GM08714 (cell line): ENCODE data around the gene E2F1.
"Not testable (repeated sequence)": the region's sequence is repeated elsewhere in the genome, so short reads cannot be mapped to it uniquely, and the experiment has no call there.

ENCODE experiments used
- H3K4me3 ChIP-seq: fragments of 200-500 bp; sonication (Bioruptor generic); 2 replicates; pipeline ENCODE4 v1.5.1; 2014; ENCODE audit warnings: mild to moderate bottlenecking, low read length, inconsistent platforms
- ZNF274 ChIP-seq: IDR thresholded peaks from 2 replicates; pipeline ENCODE4 v1.6.1; 2012; ENCODE audit warnings: mild to moderate bottlenecking, low read depth, low read length

The E2F1 gene

GRCh38 chr20:33656010-33656782 lies 30.0 kb downstream of the E2F1 start:
- H3K4me3 ChIP-seq, result no peak overlapping the region
- TF ChIP-seq ZNF274, result no peak

- no peak for TF ChIP-seq ZNF274
- no peak overlapping the region for H3K4me3 ChIP-seq
Measured at GRCh38 chr20:33655164-33655563, 31.0 kb downstream of the E2F1 start.

DNA sequence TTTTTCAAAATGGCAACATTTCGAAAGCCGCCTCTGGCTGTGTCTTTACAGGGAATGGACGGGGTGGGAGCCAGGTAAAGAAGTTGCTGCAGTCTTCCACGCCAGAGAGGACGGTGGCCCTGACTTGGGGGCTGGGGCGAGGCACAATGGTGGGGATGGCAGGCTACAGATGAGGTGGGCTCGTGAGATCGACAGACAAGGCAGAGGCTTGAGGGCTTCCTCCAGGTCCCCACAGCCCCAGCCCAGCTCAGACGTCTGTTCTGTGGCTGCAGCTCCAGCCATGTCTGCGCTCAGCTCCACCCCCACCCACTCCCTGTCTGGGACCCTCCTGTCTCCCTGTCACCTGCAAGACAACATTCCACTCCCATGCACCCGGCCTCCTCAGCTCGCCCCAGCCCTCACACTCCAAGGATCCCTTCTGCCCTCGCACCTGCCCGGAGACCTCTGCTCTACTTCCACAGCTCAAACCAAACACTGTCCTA lies 31.5 kb downstream of the E2F1 start:
- no peak overlapping the region for H3K4me3 ChIP-seq
- no peak for TF ChIP-seq ZNF274

- no peak for TF ChIP-seq ZNF274
- no peak overlapping the region for H3K4me3 ChIP-seq
Measured at GRCh38 chr20:33653900-33654596, 32.1 kb downstream of the E2F1 start.

DNA sequence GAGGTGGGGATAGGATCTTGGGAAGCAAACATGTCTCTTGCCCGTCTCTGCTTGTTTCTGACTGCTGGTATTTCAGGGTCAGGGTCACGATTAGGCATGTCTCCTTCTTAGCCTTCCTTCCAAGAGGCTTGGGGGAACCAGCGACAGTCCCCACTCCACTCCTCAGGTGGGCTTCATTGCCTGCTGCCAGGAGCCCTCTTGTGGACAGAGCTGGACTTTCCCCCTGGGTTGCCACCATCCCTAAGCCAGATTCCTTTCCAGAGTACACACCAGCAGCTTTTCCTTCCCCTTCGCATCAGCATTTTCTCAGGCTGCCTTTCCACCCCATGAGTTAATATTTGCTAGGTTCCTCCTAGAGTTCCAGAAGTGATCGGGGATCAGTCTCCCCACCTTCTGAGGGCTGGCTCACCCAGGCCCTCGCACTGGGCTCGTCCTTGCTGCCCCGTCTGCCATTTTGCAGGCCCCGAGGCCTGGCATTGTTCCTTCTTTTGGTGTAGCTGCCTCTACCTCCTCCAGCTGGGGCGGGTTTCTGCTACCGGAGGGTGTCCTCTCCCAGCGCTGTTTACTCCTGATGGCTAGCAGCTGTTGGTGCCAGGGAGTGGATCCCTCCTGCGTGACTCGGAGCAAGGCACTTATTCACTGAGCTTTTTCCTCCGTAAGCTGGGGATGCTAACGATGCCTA lies 32.8 kb downstream of the E2F1 start:
- no peak for TF ChIP-seq ZNF274
- no peak overlapping the region for H3K4me3 ChIP-seq

DNA sequence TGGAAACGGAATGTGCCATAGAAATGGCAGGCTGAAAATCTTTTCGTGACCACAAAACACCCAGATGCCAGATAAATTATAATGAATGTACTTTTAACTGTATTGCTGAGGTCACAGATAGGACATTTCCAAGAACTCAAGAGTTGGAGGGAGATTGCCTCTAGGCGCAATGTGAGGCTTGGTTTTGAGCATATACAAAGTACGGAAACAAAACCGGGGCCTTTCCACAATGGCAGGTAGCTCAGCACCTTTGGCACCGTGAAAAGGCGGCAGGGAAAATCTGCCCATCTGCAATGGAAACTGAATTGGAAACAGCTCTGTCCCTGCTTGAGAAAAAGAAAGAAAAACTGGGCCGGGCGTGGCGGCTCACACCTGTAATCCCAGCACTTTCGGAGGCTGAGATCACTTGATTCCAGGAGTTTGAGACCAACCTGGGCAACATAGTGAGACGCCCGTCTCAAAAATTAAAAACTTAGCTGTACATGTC lies 34.6 kb downstream of the E2F1 start:
- H3K4me3 ChIP-seq, result no peak overlapping the region
- TF ChIP-seq ZNF274, result no peak

GRCh38 chr20:33650753-33651561 lies 35.2 kb downstream of the E2F1 start:
- TF ChIP-seq ZNF274, result no peak
- no peak overlapping the region for H3K4me3 ChIP-seq

- no peak overlapping the region for H3K4me3 ChIP-seq
- TF ChIP-seq ZNF274, result no peak
Measured at GRCh38 chr20:33650111-33650752, 36.0 kb downstream of the E2F1 start.

DNA sequence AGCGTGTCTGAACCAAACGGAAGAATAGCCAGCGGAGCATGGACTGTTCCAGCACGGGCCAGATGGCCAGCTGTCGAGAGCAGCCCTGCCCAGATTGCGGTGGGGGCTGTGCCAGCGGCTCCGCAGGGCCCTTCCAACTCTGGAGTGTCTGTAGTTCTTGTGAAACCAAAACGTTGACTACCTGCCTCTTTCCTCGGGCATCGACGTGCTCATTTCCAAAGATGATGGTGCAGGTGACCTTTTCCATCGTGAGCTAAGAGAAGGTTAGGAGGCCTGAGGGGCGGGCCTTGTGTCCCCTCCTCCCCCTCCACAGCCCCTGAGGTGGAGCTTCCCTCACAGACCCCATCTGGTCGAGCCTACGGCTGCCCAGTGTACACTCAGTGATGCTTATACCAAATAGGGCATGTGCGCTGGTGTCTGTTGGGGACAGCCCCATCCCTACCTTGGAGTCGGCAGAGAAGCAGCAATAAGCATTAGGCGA lies 36.9 kb downstream of the E2F1 start:
- no peak overlapping the region for H3K4me3 ChIP-seq
- TF ChIP-seq ZNF274, result no peak

GRCh38 chr20:33648396-33649004 lies 37.7 kb downstream of the E2F1 start:
- no peak for TF ChIP-seq ZNF274

DNA sequence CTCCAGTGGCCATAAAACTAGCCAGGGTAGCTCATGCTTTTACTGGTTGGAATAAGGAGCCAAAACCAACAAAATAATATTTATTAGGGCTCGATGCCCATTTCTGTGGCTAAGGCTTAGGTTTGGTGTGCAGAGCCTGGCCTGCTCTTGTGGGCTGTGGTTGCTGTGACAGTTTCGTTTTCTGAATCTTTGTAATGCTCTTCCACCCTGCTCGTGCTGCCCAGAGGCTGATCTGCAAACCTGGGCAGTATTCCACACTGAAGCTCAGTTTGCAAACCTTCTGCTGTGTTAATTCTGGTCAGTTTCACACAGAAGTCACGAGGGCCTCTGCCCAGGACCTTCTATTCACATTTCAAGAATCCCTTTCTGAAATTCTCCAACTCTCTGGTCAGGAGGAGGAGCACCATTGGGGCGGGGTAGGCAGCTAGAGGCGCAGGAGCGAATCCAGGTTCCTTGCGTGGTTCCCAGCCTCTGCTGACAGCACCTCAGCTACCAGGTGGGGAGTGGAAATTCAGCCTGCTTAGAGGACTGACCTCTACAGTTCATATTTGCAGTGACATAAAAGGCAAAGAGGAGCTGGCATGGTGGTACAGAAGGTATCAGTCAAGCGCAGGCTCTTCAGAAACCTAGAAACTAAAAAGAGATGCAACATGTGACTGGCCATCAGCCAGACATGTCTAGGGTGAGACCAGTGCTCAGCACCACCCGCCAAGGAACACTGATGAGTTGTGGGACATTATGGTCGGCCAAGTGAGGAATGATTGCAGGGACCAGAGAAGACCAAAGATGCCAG lies 38.4 kb downstream of the E2F1 start:
- TF ChIP-seq ZNF274, result no peak
- H3K4me3 ChIP-seq, result no peak overlapping the region

More at GRCh38 chr20:33648396-33649004, 37.7 kb downstream of the E2F1 start:
- no peak overlapping the region for H3K4me3 ChIP-seq

GRCh38 chr20:33646959-33647602 lies 39.1 kb downstream of the E2F1 start:
- H3K4me3 ChIP-seq, result not testable (repeated sequence)
